H9 (cell line): ENCODE results near the gene DAPK2. TPM values are rescaled to one million over a fixed set of nuclear protein-coding genes. Genes with fewer than 3 reads are reported as not detected.

Source experiments
- DNase-seq: peaks from one replicate; pipeline ENCODE4 v3.0.0-alpha.2; 2017
- H2AFZ ChIP-seq: one replicate; pipeline ENCODE4 v1.6.1; 2013; ENCODE audit warnings: mild to moderate bottlenecking, low read length, control low read depth, moderate library complexity
- H2AK5ac ChIP-seq: 2 replicates; pipeline ENCODE4 v1.6.1; 2013; ENCODE audit warnings: low read length, control low read depth, mixed read lengths; ENCODE audit not compliant: insufficient read length
- H2BK120ac ChIP-seq: one replicate; pipeline ENCODE4 v1.6.1; 2013; ENCODE audit warnings: low read depth, mild to moderate bottlenecking, low read length, control low read depth, inconsistent platforms; ENCODE audit not compliant: poor library complexity, severe bottlenecking
- H2BK12ac ChIP-seq: 2 replicates; pipeline ENCODE4 v1.6.1; 2013; ENCODE audit warnings: low read length, control low read depth, mixed read lengths, low read depth; ENCODE audit not compliant: insufficient read length
- H2BK15ac ChIP-seq: 2 replicates; pipeline ENCODE4 v1.6.1; 2013; ENCODE audit warnings: low read depth, low read length, control low read depth
- H2BK20ac ChIP-seq: one replicate; pipeline ENCODE4 v1.6.1; 2013; ENCODE audit warnings: low read depth, mild to moderate bottlenecking, low read length, control low read depth, inconsistent platforms; ENCODE audit not compliant: poor library complexity, severe bottlenecking
- H2BK5ac ChIP-seq: 2 replicates; pipeline ENCODE4 v1.6.1; 2013; ENCODE audit warnings: low read length, control low read depth, mixed read lengths; ENCODE audit not compliant: insufficient read length
- H3K14ac ChIP-seq: 2 replicates; pipeline ENCODE4 v1.6.1; 2013; ENCODE audit warnings: low read length, control low read depth; ENCODE audit not compliant: insufficient read depth
- H3K18ac ChIP-seq: 2 replicates; pipeline ENCODE4 v1.6.1; 2013; ENCODE audit warnings: low read depth, mild to moderate bottlenecking, mixed read lengths, low read length, control low read depth; ENCODE audit not compliant: insufficient read length
- H3K23ac ChIP-seq: 2 replicates; pipeline ENCODE4 v1.6.1; 2013; ENCODE audit warnings: low read length, control low read depth, mixed read lengths, low read depth; ENCODE audit not compliant: insufficient read length
- H3K23me2 ChIP-seq: 2 replicates; pipeline ENCODE4 v1.6.1; 2013; ENCODE audit warnings: low read depth, mild to moderate bottlenecking, mixed read lengths, low read length, control low read depth; ENCODE audit not compliant: insufficient read length, poor library complexity, severe bottlenecking
- H3K27ac ChIP-seq: 2 replicates; pipeline ENCODE4 v1.5.1; 2013; ENCODE audit warnings: low read length, control low read depth, mixed read lengths, low read depth; ENCODE audit not compliant: insufficient read length
- H3K27me3 ChIP-seq: 2 replicates; pipeline ENCODE4 v1.6.1; 2013; ENCODE audit warnings: low read length, control low read depth, inconsistent platforms; ENCODE audit not compliant: insufficient read depth
- H3K4ac ChIP-seq: 2 replicates; pipeline ENCODE4 v1.6.1; 2013; ENCODE audit warnings: low read depth, mild to moderate bottlenecking, control low read depth, inconsistent platforms, low read length, moderate library complexity
- H3K4me1 ChIP-seq: 2 replicates; pipeline ENCODE4 v1.6.1; 2013; ENCODE audit warnings: low read length, control low read depth, inconsistent platforms; ENCODE audit not compliant: insufficient read depth
- H3K4me2 ChIP-seq: 2 replicates; pipeline ENCODE4 v1.6.1; 2013; ENCODE audit warnings: low read length, control low read depth, mixed read lengths; ENCODE audit not compliant: insufficient read length, insufficient read depth
- H3K56ac ChIP-seq: 2 replicates; pipeline ENCODE4 v1.6.1; 2013; ENCODE audit warnings: low read depth, mild to moderate bottlenecking, mixed read lengths, low read length, control low read depth; ENCODE audit not compliant: insufficient read length
- H3K79me1 ChIP-seq: 2 replicates; pipeline ENCODE4 v1.6.1; 2013; ENCODE audit warnings: low read depth, mild to moderate bottlenecking, moderate library complexity, low read length, control low read depth, inconsistent platforms; ENCODE audit not compliant: insufficient read depth, poor library complexity, severe bottlenecking
- H3K79me2 ChIP-seq: 2 replicates; pipeline ENCODE4 v1.6.1; 2013; ENCODE audit warnings: low read length, control low read depth, inconsistent platforms; ENCODE audit not compliant: insufficient read depth
- H3K9ac ChIP-seq: 2 replicates; pipeline ENCODE4 v1.6.1; 2013; ENCODE audit warnings: low read length, control low read depth, mixed read lengths; ENCODE audit not compliant: insufficient read length; ENCODE audit errors: extremely low read depth
- H3K9me3 ChIP-seq: one replicate; pipeline ENCODE4 v1.6.1; 2013; ENCODE audit warnings: low read depth, low read length, inconsistent platforms; ENCODE audit not compliant: control insufficient read depth
- H3T11ph ChIP-seq: one replicate; pipeline ENCODE4 v1.6.1; 2013; ENCODE audit warnings: mild to moderate bottlenecking, low read length, control low read depth, inconsistent platforms
- H4K20me1 ChIP-seq: one replicate; pipeline ENCODE4 v1.6.1; 2013; ENCODE audit not compliant: control insufficient read depth, insufficient read length, insufficient read depth
- H4K5ac ChIP-seq: 2 replicates; pipeline ENCODE4 v1.6.1; 2013; ENCODE audit warnings: low read depth, mild to moderate bottlenecking, mixed read lengths, low read length, control low read depth; ENCODE audit not compliant: insufficient read length
- H4K8ac ChIP-seq: replicated peaks from 2 replicates; pipeline ENCODE4 v1.6.1; 2013; ENCODE audit warnings: low read length, control low read depth, mixed read lengths, low read depth; ENCODE audit not compliant: insufficient read length
- H4K91ac ChIP-seq: 2 replicates; pipeline ENCODE4 v1.6.1; 2013; ENCODE audit warnings: low read depth, mild to moderate bottlenecking, moderate library complexity, mixed read lengths, low read length, control low read depth; ENCODE audit not compliant: insufficient read length
- H3K27ac Mint-ChIP-seq, 3 experiments: 2 replicates in 2 of 3; 3 replicates in 1 of 3; pipeline ENCODE4 v1.8.0; 2020 to 2021; ENCODE audit warnings: mixed read lengths in 3 of 3, mild to moderate bottlenecking in 1 of 3, moderate library complexity in 1 of 3
- H3K27me3 Mint-ChIP-seq: 2 replicates; pipeline ENCODE4 v1.8.0; 2021; ENCODE audit warnings: low read depth, mild to moderate bottlenecking, moderate library complexity, mixed read lengths
- H3K36me3 Mint-ChIP-seq, 3 experiments: 2 replicates in 2 of 3; 3 replicates in 1 of 3; pipeline ENCODE4 v1.8.0; 2020 to 2021; ENCODE audit warnings: low read depth in 3 of 3, mixed read lengths in 3 of 3; ENCODE audit not compliant: insufficient read depth in 1 of 3
- H3K4me1 Mint-ChIP-seq, 2 experiments: 2 replicates each; pipeline ENCODE4 v1.8.0; 2020; ENCODE audit warnings: mixed read lengths in 2 of 2
- H3K4me3 Mint-ChIP-seq, 2 experiments: 2 replicates in 1 of 2; 3 replicates in 1 of 2; pipeline ENCODE4 v1.8.0; 2020 to 2021; ENCODE audit warnings: mild to moderate bottlenecking in 2 of 2, mixed read lengths in 2 of 2, moderate library complexity in 1 of 2
- H3K9me3 Mint-ChIP-seq, 2 experiments: 2 replicates in 1 of 2; 3 replicates in 1 of 2; pipeline ENCODE4 v1.8.0; 2020; ENCODE audit warnings: mild to moderate bottlenecking in 2 of 2, mixed read lengths in 2 of 2, moderate library complexity in 1 of 2
- CTCF ChIP-seq: fragments of 200-600 bp; sonication (generic); conservative IDR thresholded peaks from 3 replicates; pipeline ENCODE4 v1.8.0; 2021; ENCODE audit warnings: antibody characterized with exemption, mild to moderate bottlenecking
- WGBS: extraction: QIAGEN DNeasy Blood & Tissue Kit; methylation state at CpG from one replicate; pipeline ENCODE4 v1.1.7; 2013; ENCODE audit warnings: missing lambda C conversion rate, low lambda C conversion rate, mixed read lengths; ENCODE audit not compliant: insufficient read length; ENCODE audit errors: extremely low coverage; 5-methylcytosine and 5-hydroxymethylcytosine counted together
- total RNA-seq: library from RNA; stranded (reverse); gene quantifications from 2 replicates; pipeline ENCODE4 v1.2.1, GENCODE V29; 2021

The DAPK2 gene
- total RNA-seq, 1 experiment from 2014 or later = 3.5 TPM

GRCh38 chr15:63896336-63897115, 149.8 kb downstream of the DAPK2 start:
- no peak overlapping the region for H2AFZ ChIP-seq
- no peak overlapping the region for H3K27ac ChIP-seq
- Mint-ChIP-seq H3K36me3 (no peaks in the 10 kb centered on the region; a peak in 1 of 7 replicates), H3K4me1 (peaks cover 20 to 30% of the 10 kb centered on the region in 2 experiments), H3K27ac (peak overlapping the region in 2 of 3 experiments; percentile 30 to 40; a peak in 3 of 7 replicates), H3K9me3 (peaks cover 0 to 2% of the 10 kb centered on the region in 2 experiments; a peak in 2 of 5 replicates), H3K4me3 (no peak overlapping the region), H3K27me3 (no peaks in the 10 kb centered on the region; the same call in 1 of the 2 replicates)
- H3K23ac ChIP-seq = no peak overlapping the region
- H2BK120ac ChIP-seq = no peak overlapping the region
- H2BK15ac ChIP-seq = no peak overlapping the region
- no peak overlapping the region for H4K5ac ChIP-seq
- H4K91ac ChIP-seq = no peak overlapping the region
- no peak overlapping the region for H3K18ac ChIP-seq
- H3K79me1 ChIP-seq = no peaks in the 10 kb centered on the region
- no peak overlapping the region for H2BK20ac ChIP-seq
- H3K27me3 ChIP-seq = no peaks in the 10 kb centered on the region
- no peak overlapping the region for H2AK5ac ChIP-seq
- no peak overlapping the region for H2BK5ac ChIP-seq
- no CpG with 5 or more reads among the region's 15 CpGs for WGBS
- H3K4me1 ChIP-seq = no peaks in the 10 kb centered on the region
- H3T11ph ChIP-seq = no peak overlapping the region
- H3K79me2 ChIP-seq = no peaks in the 10 kb centered on the region
- no peak overlapping the region for H3K9ac ChIP-seq
- H3K4ac ChIP-seq = no peak overlapping the region
- no peak overlapping the region for H2BK12ac ChIP-seq
- no peak overlapping the region for H3K56ac ChIP-seq
- H3K14ac ChIP-seq = no peak overlapping the region
- H4K20me1 ChIP-seq = no peaks in the 10 kb centered on the region
- no peak for TF ChIP-seq CTCF
- no peaks in the 10 kb centered on the region for H3K23me2 ChIP-seq
- H3K9me3 ChIP-seq = no peaks in the 10 kb centered on the region
- no peak overlapping the region for H3K4me2 ChIP-seq
- DNase-seq = no peak
- no peak overlapping the region for H4K8ac ChIP-seq
